Upper lobe of left lung (tissue), 4 donors: ENCODE results near the gene GTF2IRD1.

ENCODE experiments used
- CTCF ChIP-seq, 6 experiments: fragments of 450-650 bp in 4 of 6; fragments of 200-600 bp in 2 of 6; sonication (generic) in 2 of 6; IDR thresholded peaks; one replicate each; pipeline ENCODE4 v1.5.1; 2016 to 2019; ENCODE audit warnings: antibody characterized with exemption in 6 of 6
- POLR2A ChIP-seq, 4 donors: fragments of 450-650 bp; IDR thresholded peaks; one replicate each; pipeline ENCODE4 v1.5.1; 2016 to 2017; ENCODE audit warnings: antibody characterized with exemption in 4 of 4, mild to moderate bottlenecking in 2 of 4

DNA sequence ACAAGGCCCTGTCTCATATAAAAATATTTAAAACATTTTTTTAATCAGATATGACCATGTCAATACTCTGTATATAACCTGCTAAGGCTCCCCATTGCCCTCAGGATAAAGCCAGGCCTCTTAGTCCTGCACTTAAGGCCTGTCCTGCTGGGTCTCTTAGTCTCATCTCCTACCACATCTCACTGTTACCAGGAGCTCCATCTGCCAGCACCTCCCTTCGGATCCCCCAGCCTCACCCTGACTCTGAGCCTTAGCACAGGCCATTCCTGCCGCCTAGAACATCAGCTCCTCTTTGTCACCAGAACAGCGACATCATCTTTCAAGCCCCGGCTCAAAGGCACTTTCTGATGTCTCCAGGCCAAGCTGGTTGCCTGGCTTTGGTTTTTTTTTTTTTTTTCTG is 25.7 kb upstream of the GTF2IRD1 start:
- no peak for TF ChIP-seq POLR2A (IDR thresholded peaks at IDR 0.05)
- TF ChIP-seq CTCF (IDR thresholded peaks at IDR 0.05), result no peak
